ENCODE measurements around the gene OR2A1.
"Not testable (repeated sequence)": the region's sequence is repeated elsewhere in the genome, so short reads cannot be mapped to it uniquely, and the experiment has no call there.

OR2A1 gene

GRCh38 chr7:144330044-144330443, 17.8 kb downstream of the OR2A1 start:
- DNase-seq, result not testable (repeated sequence)

DNA sequence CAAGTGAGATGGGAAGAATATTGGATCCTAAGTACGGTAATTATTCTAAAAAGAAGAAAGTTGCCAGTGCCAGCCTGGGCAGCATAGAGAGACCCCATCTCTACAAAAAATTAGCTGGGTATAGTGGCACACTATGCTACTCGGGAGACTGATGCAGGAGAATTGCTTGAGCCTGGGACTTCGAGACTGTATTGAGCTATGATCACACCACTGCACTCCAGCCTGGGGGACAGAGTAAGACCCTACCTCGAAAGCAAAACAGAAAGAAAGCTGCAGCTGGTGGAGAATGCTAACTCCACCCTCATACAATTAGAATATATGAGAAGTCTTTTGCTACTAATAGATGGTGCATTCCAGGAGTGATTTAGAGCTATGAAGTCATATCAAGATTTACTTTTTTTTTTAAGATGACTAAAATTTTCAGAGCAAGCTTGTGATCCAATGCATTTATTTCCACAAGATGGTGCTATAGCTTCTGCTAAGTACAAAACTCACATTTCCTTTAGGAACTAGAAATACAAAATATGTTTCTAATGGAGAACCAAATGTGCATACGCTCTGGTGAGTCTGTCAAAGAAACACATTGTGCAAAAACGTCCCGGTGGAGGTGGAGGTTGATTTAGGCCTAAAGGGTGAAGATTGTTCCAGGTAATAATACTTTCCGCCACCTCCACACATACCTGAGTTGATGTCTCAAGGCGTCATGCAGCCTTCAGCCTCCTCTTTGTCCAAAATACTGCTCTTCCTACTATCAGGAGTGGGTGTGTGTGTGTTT, 19.2 kb downstream of the OR2A1 start:
- DNase-seq, result not testable (repeated sequence)

- DNase-seq, result not testable (repeated sequence)
Observed at GRCh38 chr7:144331996-144332288, 19.7 kb downstream of the OR2A1 start.

DNA sequence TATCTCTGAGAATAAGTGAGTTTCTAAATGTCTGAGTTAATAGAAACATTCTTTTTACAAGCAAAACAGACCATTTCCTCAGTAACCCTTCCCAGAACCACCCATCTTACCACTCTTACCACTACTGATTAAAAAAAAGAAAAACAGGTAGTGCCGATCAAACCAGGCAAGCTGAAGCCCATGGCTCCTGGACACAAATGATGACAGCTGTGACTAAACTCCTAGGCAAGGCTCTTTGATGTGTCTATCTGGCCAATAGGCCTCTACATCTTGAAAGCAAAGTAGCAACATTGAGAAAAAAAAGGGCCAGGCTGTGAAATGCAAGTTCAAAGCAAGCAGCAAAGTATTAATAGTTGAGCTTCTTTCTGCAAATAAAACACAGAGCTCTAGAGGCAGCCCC, 36.4 kb downstream of the OR2A1 start:
- DNase-seq, result not testable (repeated sequence)

- peak; percentile 23 for DNase-seq
Observed at GRCh38 chr7:144351667-144352066, 39.4 kb downstream of the OR2A1 start.

GRCh38 chr7:144355176-144355822, 43.1 kb downstream of the OR2A1 start, which contains the start of gene ARHGEF5:
TSS of gene ARHGEF5 (plus strand) at chr7:144355402. CDS start at chr7:144362670, 7,268 bp downstream.
- DNase-seq, result not testable (repeated sequence)

GRCh38 chr7:144356185-144356584, 44.0 kb downstream of the OR2A1 start:
- not testable (repeated sequence) for DNase-seq

- not testable (repeated sequence) for DNase-seq
Observed at GRCh38 chr7:144356860-144357259, 44.6 kb downstream of the OR2A1 start.

DNA sequence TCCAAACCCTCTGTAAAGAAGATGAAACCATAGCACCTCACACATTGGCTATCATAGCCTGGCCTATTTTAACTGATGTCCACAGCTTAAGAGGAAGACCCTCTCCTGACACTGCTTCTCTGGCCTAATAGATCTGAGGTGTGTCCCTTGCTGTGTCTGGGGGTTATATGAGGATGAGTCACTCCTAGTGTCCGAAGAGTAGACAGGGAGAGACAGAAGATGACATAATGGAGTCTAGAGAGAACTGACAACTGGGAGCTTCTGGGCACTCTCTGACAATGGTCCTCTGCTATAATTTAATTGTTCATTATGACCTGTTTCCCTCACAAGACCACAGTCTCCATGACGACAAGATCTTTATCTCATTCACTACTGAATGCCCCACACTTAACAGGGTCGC, 49.8 kb downstream of the OR2A1 start:
- DNase-seq, result not testable (repeated sequence)

GRCh38 chr7:144365523-144365922, 53.3 kb downstream of the OR2A1 start:
- DNase-seq, result not testable (repeated sequence)

DNA sequence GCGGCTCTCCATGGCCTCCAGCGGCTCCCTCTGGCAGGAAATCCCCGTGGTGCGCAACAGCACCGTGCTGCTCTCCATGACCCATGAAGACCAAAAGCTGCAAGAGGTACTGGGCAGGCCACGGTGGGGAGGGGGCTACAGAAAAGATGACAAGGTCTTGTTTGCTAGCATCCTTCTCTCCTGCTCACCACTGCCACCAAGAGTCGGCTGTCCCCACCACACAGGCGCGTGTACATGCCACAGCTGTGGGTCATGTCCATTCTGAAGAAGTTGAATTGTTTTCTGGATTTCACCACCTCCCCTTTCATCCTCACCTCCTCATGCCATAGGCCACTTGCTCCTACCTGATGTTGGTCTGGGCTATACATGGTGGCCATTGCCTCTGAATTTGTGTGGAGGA, 55.0 kb downstream of the OR2A1 start:
- DNase-seq, result not testable (repeated sequence)

DNA sequence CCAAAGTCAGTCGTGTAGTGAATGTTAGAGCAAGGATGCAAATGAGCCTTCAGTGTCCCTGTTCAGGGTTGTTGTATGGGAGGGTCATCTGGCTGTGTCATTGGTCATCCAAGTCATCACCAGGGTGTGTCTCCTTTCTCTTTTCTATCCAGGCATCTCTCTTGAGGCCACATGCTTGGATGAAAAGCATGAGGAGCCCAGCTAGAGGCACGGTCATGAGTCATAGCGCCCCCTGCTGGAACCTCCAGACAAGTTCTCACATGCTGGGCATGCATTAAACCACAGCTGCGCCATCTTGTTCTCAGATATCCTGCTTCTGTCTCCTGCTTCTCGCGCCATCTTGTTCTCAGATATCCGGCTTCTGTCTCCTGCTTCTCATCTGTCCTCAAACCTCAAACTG, 57.0 kb downstream of the OR2A1 start:
- DNase-seq, result not testable (repeated sequence)

Data from right forelimb (tissue), 1 donor.